Fibroblast of skin of right quadriceps (primary cell): Measurements from ENCODE around the gene KIF21A.
"Not testable (repeated sequence)": the region's sequence is repeated elsewhere in the genome, so short reads cannot be mapped to it uniquely, and the experiment has no call there.

ENCODE experiments used
- DNase-seq: peaks from one replicate; pipeline ENCODE4 v3.0.0-alpha.2; 2013

Gene KIF21A

DNA sequence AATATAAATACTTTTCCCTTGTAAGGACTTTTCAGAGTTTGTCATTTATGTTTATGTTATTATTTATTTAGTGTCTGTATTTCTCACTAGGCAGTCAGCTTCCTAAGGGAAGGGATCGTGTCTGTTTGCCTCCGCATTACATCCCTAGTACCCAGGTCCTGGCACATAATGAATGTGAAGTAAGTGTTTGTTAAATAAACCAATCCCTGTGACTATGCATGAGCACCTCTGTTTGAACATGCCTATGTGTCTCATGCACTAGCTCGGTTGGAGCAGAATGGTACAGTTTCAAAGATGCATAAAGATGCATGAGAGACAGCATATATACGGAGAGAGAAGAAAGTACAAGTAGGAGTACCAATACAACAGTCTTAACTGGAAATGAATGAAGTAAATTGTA lies 99.3 kb downstream of the KIF21A start:
- DNase-seq, result no peak

DNA sequence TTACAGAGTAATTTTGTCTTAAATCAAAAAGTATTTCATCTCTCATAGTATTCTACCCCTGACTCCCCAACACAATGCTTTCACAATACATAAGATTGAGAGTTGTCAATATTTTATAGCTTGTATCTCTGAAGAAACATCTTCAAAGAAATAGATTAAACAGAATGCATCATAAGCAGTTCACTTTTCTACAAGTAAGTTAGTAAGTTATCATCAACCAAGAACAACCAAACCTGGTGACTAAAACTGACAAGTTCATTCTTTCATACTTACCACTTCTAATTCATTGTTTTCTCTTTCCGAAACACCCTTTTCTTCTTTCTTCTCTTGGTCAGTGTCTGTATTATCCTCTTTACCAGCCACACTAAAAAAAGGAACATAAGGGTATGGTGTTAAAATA lies 101.2 kb downstream of the KIF21A start:
- DNase-seq, result no peak

DNA sequence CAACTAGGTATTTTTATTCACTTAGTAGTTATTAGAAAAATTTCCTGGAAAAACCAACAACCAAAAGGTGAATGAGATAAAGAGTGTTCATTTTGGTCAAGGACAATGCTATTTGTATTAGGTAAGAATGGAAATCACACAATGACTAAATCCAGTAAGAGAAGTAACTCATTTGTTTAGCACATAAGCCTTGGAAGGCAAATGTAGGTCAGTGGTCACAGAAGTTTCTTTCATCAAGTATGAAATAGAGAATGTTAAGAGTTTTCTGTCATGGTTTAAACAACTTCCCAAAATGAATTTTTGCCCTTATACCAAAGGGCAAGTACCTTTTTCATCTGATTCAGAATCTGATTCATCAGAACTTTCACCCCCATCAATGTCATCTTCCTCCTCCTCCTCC lies 101.7 kb downstream of the KIF21A start:
- DNase-seq, result no peak

DNA sequence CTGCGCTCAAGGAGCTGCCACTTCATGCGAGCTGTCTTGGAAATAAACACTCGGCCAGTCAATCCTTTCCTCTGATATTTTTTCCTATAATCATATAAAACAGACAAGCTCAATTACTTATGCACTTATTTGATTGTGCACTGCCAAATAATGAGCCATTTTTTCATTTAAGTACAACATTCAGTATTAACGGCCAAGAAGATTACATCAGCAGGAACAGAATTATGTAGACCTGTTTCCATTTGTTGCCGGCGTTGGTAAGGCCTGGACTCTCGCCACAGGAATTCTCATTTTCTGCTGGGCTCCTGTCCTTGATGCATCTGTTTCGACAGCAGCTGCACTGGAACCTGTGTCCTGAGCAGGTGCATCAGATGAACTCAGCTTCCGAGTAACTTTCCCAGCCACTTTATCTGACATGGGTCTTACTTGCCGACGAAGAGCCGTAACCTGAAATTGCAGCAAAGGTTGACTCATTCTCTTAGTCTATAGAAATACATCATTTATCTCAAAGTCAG lies 110.2 kb downstream of the KIF21A start:
- no peak for DNase-seq

DNA sequence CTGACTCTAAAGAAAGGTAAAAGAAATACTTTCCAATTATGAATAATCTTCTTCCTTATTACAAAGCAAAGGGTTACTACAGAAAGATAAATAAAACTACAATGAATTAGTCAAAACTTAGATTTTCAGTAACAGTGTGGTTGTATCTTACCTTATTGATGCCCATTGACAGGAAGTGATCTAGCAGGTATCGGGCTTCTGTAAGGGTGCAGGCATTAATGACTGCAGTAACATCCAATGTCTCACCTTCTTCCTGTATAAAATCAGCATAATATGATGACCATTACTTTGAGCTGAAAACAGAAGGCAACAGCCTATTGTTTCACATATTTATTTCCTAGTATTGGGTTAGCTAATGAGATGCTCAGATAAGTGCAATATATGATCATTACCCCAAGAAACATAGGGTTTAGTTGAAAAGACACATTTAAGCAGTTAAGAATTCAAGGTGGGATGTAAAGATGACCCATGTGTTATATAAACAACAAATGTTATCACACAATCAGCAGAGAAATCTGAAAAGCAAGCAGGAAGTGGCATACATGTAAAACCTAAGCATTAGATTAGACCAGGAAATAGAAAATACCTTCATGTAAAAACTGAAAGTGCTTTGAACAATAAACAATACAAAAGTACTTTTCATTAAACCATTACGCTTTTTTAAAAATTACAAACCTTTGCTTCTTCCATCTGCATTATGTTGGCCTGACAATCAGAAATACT lies 111.2 kb downstream of the KIF21A start:
- DNase-seq, result no peak

DNA sequence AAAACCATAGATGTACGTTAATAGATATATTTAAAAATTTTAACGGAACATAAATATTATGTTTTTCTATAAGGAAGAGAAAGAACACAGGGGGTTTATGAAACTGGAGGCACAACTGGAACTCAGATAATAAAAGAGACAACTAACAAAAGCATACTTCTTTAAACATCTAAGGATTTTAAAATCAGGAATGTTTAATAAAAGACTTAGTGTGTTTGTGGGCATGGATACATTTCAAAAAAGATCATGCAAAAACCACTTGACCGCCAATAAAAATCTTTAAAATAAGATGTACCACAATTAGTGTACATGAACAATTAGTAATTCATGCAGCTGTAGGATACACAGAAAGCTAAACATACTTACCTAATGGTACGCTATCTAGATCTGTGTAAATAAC lies 113.0 kb downstream of the KIF21A start:
- DNase-seq, result no peak

DNA sequence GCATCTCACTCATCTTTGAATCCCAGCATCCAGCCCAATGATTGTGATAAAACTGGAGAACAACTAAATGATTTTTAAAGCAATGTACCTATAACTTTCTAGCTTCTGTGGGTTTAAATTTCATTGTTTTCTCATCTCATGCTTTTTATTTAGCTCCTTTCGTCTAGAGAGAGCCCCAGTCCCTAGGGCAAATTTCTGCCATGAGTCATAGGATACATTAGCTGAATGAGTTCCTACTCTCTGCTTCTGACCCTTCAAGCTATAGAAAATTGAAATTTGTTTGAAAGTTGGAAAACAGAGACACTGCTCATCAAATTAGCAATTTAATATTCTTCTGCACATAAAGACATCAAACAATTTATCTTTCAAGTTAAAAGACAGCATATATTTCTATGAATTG lies 113.9 kb downstream of the KIF21A start:
- DNase-seq, result peak; percentile 17

DNA sequence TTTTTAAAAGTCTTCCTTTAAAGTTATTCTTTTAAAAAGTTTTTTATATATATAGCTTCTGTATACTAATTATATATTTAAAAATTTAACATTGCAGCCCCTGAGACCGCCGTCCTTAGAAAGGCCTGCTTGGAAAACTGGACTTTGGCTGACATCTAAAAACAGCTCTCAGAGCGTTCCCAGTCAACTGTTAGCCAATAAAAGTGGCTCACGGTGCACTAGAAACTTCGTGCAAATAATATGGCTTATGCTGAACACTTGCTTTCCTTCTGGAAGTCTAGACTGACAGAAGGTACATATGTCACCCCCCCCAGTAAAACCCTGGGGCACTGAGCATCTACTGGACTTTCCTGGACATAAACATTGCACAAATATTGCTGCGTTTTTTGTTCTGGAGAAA lies 115.0 kb downstream of the KIF21A start:
- DNase-seq, result no peak

DNA sequence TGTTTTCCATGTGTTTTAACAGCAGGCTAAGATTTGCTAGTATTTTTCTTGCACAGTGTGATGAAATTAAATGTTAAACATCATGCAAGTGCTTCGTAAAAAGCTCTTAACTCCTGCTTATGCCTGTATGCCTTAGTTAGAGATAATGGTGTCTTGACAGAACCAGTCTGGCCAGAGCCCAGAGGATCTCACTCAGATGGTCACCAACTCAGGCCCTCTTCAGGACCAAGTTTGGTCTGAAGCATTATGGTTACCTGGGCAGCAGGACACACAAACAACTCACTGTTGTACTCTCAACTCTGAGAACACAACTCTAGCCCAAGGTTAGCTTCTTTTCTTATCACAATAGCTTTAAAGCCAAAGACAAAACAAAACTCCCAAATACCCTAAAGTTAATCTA lies 115.4 kb downstream of the KIF21A start:
- no peak for DNase-seq

DNA sequence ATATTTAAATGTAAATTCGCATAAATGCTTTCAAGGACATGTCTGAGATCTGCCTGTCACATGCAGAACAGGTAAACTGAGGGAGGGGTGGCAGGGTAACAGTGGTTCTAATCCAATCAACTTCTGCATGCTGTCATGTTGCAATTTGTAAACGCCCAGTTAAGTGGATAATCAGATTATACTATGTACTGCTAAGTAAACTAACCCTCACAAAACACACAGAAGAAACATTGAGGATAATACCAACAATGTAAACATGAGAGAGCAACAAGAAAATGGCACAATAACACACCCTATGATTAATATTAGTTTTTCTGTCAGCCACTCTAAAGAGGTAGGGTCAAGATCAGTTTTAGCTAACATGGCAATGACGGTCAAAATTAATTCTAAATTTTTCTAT lies 123.7 kb downstream of the KIF21A start:
- DNase-seq, result no peak

DNA sequence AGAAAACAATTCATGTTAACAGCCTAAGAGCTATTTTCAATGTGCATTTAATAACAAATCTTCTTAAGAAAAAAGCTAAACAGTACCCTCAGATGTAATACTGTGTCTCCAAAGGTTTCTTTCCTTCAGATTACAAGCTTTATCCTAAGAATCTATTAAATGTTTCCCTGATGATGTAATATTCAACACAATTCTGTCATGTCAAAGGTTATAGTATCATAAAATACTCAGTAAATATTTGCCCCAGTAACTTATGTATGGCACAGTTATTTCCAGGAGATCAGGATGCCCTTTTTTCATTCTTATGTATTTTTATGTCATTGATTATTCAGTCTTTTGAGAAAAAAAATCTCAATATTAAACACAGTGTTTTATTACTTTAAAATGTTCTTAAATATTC lies 128.4 kb downstream of the KIF21A start:
- DNase-seq, result no peak

DNA sequence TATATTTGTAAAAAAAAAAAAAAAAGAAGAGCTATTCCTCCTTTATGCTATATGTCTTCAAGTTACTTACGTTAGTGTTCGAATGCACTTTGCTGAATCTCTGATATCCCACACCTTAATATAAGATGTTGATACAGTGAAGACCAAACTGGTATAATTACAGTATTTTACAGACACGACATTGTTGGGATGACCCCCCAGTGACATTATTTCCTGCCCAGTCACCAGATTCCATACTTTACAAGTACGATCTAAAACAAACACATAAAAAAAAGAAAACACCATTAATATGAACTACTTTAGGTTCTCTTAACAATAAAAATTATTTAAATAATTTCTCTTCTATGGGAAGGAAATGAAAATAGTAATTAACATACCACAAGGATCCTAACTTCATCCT lies 133.4 kb downstream of the KIF21A start:
- DNase-seq, result no peak

DNA sequence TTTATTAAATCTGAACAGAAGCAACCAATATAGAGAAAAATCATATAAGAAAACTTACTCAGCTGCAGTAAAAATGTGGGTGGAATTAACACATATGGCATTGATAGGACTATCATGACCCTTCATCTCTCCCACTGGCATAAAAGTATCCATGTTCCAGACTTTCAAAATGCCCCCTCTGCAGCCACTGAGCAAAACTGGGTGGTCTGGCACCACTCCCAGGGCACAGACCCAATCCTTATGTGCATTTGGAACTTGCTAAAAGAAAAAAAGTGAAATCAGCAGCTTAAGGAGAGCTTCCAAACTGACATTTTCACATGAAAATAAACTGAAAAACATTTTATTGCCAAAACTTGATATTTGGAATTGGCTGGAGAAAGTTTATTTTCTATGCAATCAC lies 141.5 kb downstream of the KIF21A start:
- DNase-seq, result no peak

DNA sequence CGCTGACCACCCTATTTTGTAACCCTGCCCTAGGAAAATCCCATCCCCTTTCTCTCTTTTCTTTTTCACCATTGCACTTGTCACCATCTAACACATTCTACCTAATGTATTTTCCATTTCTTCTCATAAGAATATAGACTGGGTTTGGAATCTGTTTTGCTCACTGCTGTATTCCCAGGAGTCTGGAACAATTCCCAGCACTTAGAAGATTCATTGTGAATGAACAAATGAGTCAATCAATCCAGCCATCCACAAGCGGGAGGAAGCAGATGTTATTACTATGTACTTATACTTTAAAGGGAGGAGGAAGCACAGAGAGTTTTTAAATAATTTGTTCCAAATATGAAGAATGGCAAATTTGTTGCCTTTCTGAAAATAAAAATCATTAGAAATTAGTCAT lies 142.1 kb downstream of the KIF21A start:
- peak; percentile 26 for DNase-seq

DNA sequence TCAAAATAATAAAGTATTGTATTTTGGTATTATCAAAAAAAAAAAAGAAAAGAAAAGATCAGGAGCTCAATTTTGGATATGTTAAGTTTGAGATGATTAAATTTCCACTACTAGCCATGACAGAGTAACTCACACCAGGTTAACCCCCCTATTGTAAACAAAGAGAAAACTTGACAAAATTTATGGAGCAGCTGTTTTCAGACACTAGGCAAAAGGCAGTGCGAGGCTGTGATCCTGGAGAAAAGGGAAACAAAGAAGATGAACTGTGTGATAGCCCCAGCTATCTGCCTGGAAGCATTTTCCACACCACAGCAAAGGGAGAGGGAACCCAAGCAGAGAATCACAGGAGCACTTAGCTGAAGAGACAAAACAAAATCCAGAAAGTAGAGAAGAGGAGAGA lies 145.0 kb downstream of the KIF21A start:
- no peak for DNase-seq

DNA sequence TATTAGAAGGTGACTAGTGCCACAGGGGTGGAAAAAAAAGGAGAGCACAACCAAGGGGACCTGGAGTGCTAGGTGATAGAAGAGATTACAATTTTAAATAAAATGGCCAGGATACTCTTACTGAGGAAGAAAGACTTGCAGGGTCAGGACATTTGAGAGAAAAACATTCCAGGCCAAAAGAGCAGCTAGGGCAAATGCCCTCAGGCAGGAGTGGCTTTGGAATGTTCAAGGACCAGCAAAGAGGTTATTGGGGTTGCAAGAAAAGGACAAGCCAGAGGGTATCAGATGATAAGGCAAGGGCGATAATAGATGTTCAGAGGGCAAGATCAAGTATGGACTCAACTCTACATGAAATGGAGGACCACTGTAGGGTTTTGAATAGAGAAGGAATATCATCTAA lies 146.4 kb downstream of the KIF21A start:
- no peak for DNase-seq

DNA sequence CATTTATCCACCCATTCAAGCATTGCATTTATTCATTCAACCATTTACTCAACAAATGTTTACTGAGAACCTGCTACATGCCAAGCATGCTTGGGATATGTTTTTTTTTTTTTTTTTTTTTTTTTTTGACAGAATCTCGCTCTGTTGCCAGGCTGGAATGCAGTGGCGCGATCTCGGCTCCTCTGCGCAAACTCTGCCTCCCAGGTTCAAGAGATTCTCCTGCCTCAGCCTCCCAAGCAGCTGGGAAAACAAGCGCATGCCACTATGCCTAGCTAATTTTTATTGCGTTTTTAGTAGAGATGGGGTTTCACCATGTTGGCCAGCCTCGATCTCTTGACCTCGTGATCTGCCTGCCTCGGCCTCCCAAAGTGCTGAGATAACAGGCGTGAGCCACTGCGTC lies 147.3 kb downstream of the KIF21A start:
- not testable (repeated sequence) for DNase-seq

DNA sequence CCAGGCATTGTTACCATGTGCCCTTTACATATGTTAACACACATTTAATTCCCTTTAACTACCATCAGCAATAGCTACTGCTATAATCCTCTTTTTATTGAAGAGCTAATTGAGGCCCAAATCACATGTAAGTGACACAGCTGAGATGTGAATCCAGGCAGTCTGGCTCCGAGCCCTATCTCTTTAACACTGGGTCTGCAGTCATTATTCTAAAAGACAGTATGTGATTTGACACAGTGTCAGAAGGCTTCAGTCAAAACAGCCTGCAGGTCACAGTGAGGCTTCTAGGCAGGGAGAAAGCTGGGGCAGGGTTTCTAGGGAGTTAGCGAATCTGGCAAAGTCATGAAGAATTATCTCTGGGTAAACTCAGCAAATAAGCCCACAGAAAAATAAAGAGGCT lies 148.2 kb downstream of the KIF21A start:
- no peak for DNase-seq

DNA sequence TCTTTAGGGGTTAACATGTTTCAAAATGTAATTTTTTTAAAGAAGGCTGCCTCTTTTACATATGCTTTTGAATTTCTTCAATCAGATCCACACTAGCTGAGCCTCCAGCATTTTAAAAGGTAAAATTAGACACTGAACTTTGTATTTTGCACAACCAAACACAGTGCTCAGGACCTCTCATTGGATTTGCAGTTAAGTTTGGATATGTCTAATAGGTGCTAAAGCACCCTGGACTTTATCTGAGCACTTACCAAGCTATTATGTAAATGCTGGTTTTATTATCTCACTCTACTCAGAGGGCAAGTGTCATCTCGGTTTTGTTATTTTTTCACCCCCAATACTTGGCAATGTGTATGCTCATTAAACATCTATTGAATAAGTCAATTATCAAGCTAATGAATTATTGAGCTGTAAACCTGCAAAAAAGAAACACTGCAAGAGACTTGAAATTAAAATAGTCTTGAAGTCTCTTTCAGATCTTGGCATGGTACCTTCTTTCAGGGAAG lies 150.7 kb downstream of the KIF21A start:
- no peak for DNase-seq

DNA sequence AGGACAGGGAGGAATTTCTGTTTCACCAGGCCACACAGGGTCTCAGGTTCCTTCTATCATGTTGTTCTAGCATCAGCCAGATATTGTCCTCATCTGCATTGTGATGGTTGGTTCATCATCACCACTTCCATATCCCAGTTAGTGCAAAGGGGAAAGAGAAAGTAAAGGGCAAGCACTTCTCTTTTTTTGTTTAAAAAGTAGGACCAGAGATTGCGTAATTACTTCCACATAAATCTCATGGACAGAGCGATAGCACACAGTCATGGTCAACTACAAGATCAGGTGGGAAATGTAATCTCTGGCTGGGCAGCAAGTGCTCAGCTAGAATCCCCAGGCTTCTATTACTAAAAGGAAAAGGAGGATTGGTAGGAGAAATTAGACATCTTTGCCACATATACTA lies 155.1 kb downstream of the KIF21A start:
- DNase-seq, result no peak

DNA sequence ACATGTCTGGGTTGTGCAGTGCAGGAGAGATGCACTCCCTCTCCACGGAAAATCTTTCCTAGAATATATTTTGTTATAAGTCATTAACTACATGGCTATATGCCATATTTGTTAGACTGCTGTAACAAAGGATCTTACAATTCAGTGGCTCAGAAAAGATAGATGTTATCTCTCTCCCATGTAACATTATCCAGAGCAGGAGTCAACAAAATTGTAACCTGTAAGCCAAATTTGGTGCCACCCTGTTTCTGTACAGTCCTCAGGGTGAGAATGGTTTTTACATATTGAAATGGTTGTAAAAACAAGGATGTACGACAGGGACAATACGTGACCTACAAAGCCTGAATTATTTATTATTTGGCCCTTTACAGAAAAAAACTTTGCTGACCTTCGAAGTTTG lies 155.5 kb downstream of the KIF21A start:
- no peak for DNase-seq

DNA sequence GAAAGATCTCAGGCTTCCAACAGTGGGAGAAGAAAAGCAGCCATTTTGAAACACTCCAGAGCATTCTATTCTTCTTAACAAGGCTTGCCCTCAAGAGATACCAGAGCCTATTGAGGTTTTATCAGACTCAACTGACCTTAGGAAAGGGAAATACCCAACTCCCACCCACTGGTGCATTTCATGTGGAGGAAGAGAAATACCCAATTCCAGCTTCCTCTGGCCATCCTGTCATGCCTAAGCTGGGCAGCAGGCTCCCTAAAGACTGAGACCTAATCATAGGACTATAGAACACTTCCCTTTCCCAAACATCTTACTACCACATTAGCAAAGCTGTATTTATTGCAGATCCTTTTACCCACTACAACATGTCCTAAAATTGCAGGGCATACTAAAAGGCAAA lies 164.5 kb downstream of the KIF21A start:
- no peak for DNase-seq

DNA sequence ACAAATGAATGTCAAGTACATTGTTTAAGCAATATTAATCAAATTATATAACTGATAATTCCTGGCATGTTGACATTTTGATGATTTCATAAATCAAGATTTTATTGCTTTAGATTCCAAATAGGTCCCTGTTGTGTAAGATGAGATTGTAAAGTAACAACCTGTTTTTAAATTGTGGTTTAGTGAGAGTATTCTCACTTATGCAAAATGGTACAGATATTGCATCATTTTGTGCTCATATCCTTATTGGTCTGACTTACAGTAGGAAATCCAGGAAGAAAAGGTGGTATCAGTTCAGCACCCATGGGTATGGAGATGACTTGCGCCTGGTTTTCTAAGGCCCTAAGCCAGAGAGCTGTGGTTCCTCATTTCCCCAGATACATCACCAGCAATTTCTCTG lies 165.5 kb downstream of the KIF21A start:
- DNase-seq, result peak; percentile 8

DNA sequence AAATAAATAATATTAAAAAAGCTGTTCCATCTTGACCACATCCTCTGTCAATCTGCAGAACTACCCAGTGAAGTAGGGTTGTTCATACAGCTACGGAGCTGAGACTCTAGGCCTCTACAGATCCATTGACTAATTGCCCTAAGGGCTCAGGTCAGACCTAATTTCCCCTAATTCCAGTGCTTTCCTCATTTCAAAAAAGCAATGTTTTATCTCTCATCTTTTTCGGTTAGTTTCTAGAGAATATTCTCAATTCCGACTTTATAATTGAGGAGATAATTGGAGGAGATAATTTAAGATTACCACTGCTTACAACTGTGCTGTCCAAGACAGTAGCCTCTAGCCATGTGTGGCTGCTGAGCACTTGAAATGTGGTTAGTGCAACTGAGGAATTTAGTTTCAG lies 167.1 kb downstream of the KIF21A start:
- no peak for DNase-seq
